Measurements from ENCODE around the gene TNFSF8. TPM values are rescaled to one million over a fixed set of nuclear protein-coding genes. Genes with fewer than 3 reads are reported as not detected.
A peak's percentile ranks its signal among the peaks of the same experiment; 100 is the strongest.

The TNFSF8 gene
- total RNA-seq, 1 experiment from 2014 or later = 0.20 TPM

GRCh38 chr9:114854736-114855355 lies 75.5 kb downstream of the TNFSF8 start:
- H3K4me1 Mint-ChIP-seq (ENCODE audit: low read depth, unreplicated experiment) = peaks cover 24% of the 10 kb centered on the region
- no peak for DNase-seq
- H3K9me3 ChIP-seq = no peaks in the 10 kb centered on the region
- H3K9me3 Mint-ChIP-seq (ENCODE audit: unreplicated experiment) = no peaks in the 10 kb centered on the region
- CTCF ChIA-PET = no interaction called here
- POLR2A ChIA-PET = no interaction called here
- no peak overlapping the region for H3K27ac Mint-ChIP-seq (ENCODE audit: unreplicated experiment)
- no peak overlapping the region for H3K4me3 Mint-ChIP-seq (ENCODE audit: unreplicated experiment)
- H3K4me1 ChIP-seq = peaks cover 26% of the 10 kb centered on the region
- H3K36me3 ChIP-seq (ENCODE audit: control insufficient read depth, insufficient read depth, low read length) = no peaks in the 10 kb centered on the region
- no peak for TF ChIP-seq CTCF (IDR thresholded peaks at IDR 0.05; ENCODE audit: insufficient read depth in 1 of 2, low read depth in 1 of 2, low read length in 1 of 2, severe bottlenecking in 1 of 2, unreplicated experiment in 1 of 2)
- no peaks in the 10 kb centered on the region for H3K27me3 ChIP-seq (replicated peaks; ENCODE audit: control insufficient read depth, insufficient read depth, low read length)
- no peaks in the 10 kb centered on the region for H3K36me3 Mint-ChIP-seq (ENCODE audit: insufficient read depth, unreplicated experiment)
- H3K27me3 Mint-ChIP-seq (ENCODE audit: insufficient read depth, unreplicated experiment) = no peaks in the 10 kb centered on the region
- intact Hi-C loops (cut with micrococcal nuclease; ENCODE audit: unreplicated experiment) = no loop called here
- no TSS peak for BruUV-seq (replicated peaks)
- no peak overlapping the region for H3K4me3 ChIP-seq (ENCODE audit: low read depth, low read length)

- Histone ChIP-seq H3K4me1 (peaks cover 26% of the 10 kb centered on the region), H3K4me3 (ENCODE audit: low read depth, low read length) (no peak overlapping the region), H3K27me3 (replicated peaks; ENCODE audit: control insufficient read depth, insufficient read depth, low read length) (no peaks in the 10 kb centered on the region), H3K9me3 (no peaks in the 10 kb centered on the region), H3K36me3 (ENCODE audit: control insufficient read depth, insufficient read depth, low read length) (no peaks in the 10 kb centered on the region)
- ChIA-PET CTCF (no interaction called here), POLR2A (no interaction called here)
- no peaks in the 10 kb centered on the region for H3K36me3 Mint-ChIP-seq (ENCODE audit: insufficient read depth, unreplicated experiment)
- no peaks in the 10 kb centered on the region for H3K9me3 Mint-ChIP-seq (ENCODE audit: unreplicated experiment)
- peaks cover 24% of the 10 kb centered on the region for H3K4me1 Mint-ChIP-seq (ENCODE audit: low read depth, unreplicated experiment)
- DNase-seq = peak; percentile 6 to 49
- no peak overlapping the region for H3K4me3 Mint-ChIP-seq (ENCODE audit: unreplicated experiment)
- intact Hi-C loops (cut with micrococcal nuclease; ENCODE audit: unreplicated experiment) = loop anchor here (1.0 to 2.0 kb wide), 2 partner anchors 55 to 110 kb away; no protein-coding TSS in a partner anchor
- H3K27ac Mint-ChIP-seq (ENCODE audit: unreplicated experiment) = peak overlapping the region; percentile 51
- H3K27me3 Mint-ChIP-seq (ENCODE audit: insufficient read depth, unreplicated experiment) = no peaks in the 10 kb centered on the region
- BruUV-seq (replicated peaks) = no TSS peak
- no peak for TF ChIP-seq CTCF (IDR thresholded peaks at IDR 0.05; ENCODE audit: insufficient read depth in 1 of 2, low read depth in 1 of 2, low read length in 1 of 2, severe bottlenecking in 1 of 2, unreplicated experiment in 1 of 2)
Observed at GRCh38 chr9:114853071-114853855, 77.1 kb downstream of the TNFSF8 start.

GRCh38 chr9:114852050-114852594 lies 78.3 kb downstream of the TNFSF8 start:
- Mint-ChIP-seq H3K9me3 (ENCODE audit: unreplicated experiment) (no peaks in the 10 kb centered on the region), H3K4me3 (ENCODE audit: unreplicated experiment) (no peak overlapping the region), H3K36me3 (ENCODE audit: insufficient read depth, unreplicated experiment) (no peaks in the 10 kb centered on the region), H3K27me3 (ENCODE audit: insufficient read depth, unreplicated experiment) (no peaks in the 10 kb centered on the region), H3K4me1 (ENCODE audit: low read depth, unreplicated experiment) (peaks cover 24% of the 10 kb centered on the region), H3K27ac (ENCODE audit: unreplicated experiment) (no peak overlapping the region)
- H3K36me3 ChIP-seq (ENCODE audit: control insufficient read depth, insufficient read depth, low read length) = no peaks in the 10 kb centered on the region
- peaks cover 26% of the 10 kb centered on the region for H3K4me1 ChIP-seq
- BruUV-seq (replicated peaks) = no TSS peak
- H3K4me3 ChIP-seq (ENCODE audit: low read depth, low read length) = no peak overlapping the region
- H3K9me3 ChIP-seq = no peaks in the 10 kb centered on the region
- TF ChIP-seq CTCF (IDR thresholded peaks at IDR 0.05; ENCODE audit: insufficient read depth in 1 of 2, low read depth in 1 of 2, low read length in 1 of 2, severe bottlenecking in 1 of 2, unreplicated experiment in 1 of 2) = no peak
- POLR2A ChIA-PET = no interaction called here
- H3K27me3 ChIP-seq (replicated peaks; ENCODE audit: control insufficient read depth, insufficient read depth, low read length) = no peaks in the 10 kb centered on the region
- CTCF ChIA-PET = no interaction called here
- intact Hi-C loops (cut with micrococcal nuclease; ENCODE audit: unreplicated experiment) = loop anchor here (1.0 to 2.0 kb wide), 2 partner anchors 48 to 109 kb away; no protein-coding TSS in a partner anchor
- DNase-seq = peak; percentile 5 to 43

Data from Caco-2 (cell line).